CD4-positive, CD25-positive, alpha-beta regulatory T cell (primary cell): Measurements from ENCODE around the gene SIM2. TPM values are rescaled to one million over a fixed set of nuclear protein-coding genes. Genes with fewer than 3 reads are reported as not detected.

ENCODE experiments used
- ATAC-seq, 2 donors: fragments of 150-1000 bp; cut with Tn5 transposase; one replicate each; pipeline ENCODE4 v1.10.0; 2021; ENCODE audit warnings: low read depth in 2 of 2, moderate number of reproducible peaks in 2 of 2, moderate library complexity in 1 of 2
- DNase-seq, 3 donors: peaks; one replicate each; pipeline versions ENCODE4 v3.0.0 to v3.0.0-alpha.2; 2012 to 2022; ENCODE audit warnings: mixed read lengths in 1 of 3
- H3K27ac ChIP-seq: one replicate; pipeline ENCODE4 v1.7.0; 2013; ENCODE audit warnings: mild to moderate bottlenecking, low read length; ENCODE audit not compliant: insufficient read depth, poor library complexity, severe bottlenecking
- H3K27me3 ChIP-seq: one replicate; pipeline ENCODE4 v1.7.0; 2013; ENCODE audit warnings: low read length; ENCODE audit not compliant: control insufficient read depth, insufficient read depth
- H3K36me3 ChIP-seq: one replicate; pipeline ENCODE4 v1.7.0; 2013; ENCODE audit warnings: mild to moderate bottlenecking, low read length, moderate library complexity; ENCODE audit not compliant: control insufficient read depth, insufficient read depth
- H3K4me1 ChIP-seq: 2 replicates; pipeline ENCODE4 v1.7.0; 2013; ENCODE audit warnings: mild to moderate bottlenecking, low read length; ENCODE audit not compliant: insufficient read depth, control insufficient read depth, poor library complexity, severe bottlenecking
- H3K4me3 ChIP-seq: one replicate; pipeline ENCODE4 v1.7.0; 2013; ENCODE audit warnings: low read depth, mild to moderate bottlenecking, low read length, moderate library complexity
- H3K9me3 ChIP-seq, 2 experiments: 1 replicate in 1 of 2; 2 replicates in 1 of 2; pipeline ENCODE4 v1.7.0; 2013; ENCODE audit warnings: low read length in 2 of 2, mild to moderate bottlenecking in 1 of 2, moderate library complexity in 1 of 2; ENCODE audit not compliant: control insufficient read depth in 2 of 2
- H3K27ac Mint-ChIP-seq, 3 donors: one replicate each; pipeline ENCODE4 v1.8.0; 2020 to 2022; ENCODE audit warnings: mild to moderate bottlenecking in 3 of 3, mixed read lengths in 3 of 3, moderate library complexity in 2 of 3
- H3K27me3 Mint-ChIP-seq: one replicate; pipeline ENCODE4 v1.8.0; 2022; ENCODE audit warnings: mild to moderate bottlenecking, mixed read lengths
- H3K36me3 Mint-ChIP-seq: one replicate; pipeline ENCODE4 v1.8.0; 2020; ENCODE audit warnings: mixed read lengths
- H3K4me1 Mint-ChIP-seq, 4 donors: one replicate each; pipeline ENCODE4 v1.8.0; 2020 to 2022; ENCODE audit warnings: mixed read lengths in 4 of 4, mild to moderate bottlenecking in 1 of 4
- H3K4me3 Mint-ChIP-seq, 4 donors: one replicate each; pipeline ENCODE4 v1.8.0; 2020 to 2022; ENCODE audit warnings: mild to moderate bottlenecking in 4 of 4, mixed read lengths in 4 of 4, moderate library complexity in 3 of 4
- H3K9me3 Mint-ChIP-seq, 7 donors: one replicate each; pipeline ENCODE4 v1.8.0; 2020 to 2022; ENCODE audit warnings: mixed read lengths in 7 of 7, mild to moderate bottlenecking in 3 of 7, moderate library complexity in 2 of 7
- polyA plus RNA-seq, 4 donors: library from polyadenylated mRNA; unstranded; fragments of 300-500 nt; fragmentation: Illumina TruSeq; gene quantifications; one replicate each; pipeline ENCODE4 v1.2.3, GENCODE V29; 2021
- total RNA-seq: library from RNA; stranded (reverse); gene quantifications from one replicate; pipeline ENCODE4 v1.2.3, GENCODE V29; 2022

Gene SIM2
- total and polyA plus RNA-seq, 5 donors from 2014 or later: 0.03 to 0.18 TPM; not detected in 3

DNA sequence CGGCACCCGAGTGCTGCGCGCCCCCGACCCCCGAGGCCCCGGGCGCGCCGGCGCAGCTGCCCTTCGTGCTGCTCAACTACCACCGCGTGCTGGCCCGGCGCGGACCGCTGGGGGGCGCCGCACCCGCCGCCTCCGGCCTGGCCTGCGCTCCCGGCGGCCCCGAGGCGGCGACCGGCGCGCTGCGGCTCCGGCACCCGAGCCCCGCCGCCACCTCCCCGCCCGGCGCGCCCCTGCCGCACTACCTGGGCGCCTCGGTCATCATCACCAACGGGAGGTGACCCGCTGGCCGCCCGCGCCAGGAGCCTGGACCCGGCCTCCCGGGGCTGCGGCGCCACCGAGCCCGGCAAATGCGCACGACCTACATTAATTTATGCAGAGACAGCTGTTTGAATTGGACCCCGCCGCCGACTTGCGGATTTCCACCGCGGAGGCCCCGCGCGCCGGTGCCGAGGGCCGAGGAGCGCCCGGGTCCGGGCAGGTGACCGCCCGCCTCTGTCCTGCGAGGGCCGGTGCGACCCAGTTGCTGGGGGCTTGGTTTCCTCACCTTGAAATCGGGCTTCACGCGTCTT is 49.0 kb downstream of the SIM2 start:
- Histone ChIP-seq H3K36me3 (no peaks in the 10 kb centered on the region), H3K27ac (no peak overlapping the region), H3K4me3 (no peak overlapping the region), H3K9me3 (no peaks in the 10 kb centered on the region), H3K27me3 (peaks cover 20% of the 10 kb centered on the region), H3K4me1 (peaks cover 9% of the 10 kb centered on the region)
- H3K4me3 Mint-ChIP-seq: no peak overlapping the region
- DNase-seq: peak in 1 of 3 donors; percentile 23
- H3K36me3 Mint-ChIP-seq: peaks cover 25% of the 10 kb centered on the region
- peaks cover 0 to 2% (median 0%) of the 10 kb centered on the region in 7 donors for H3K9me3 Mint-ChIP-seq
- ATAC-seq: no peak
- peaks cover 0 to 18% (median 5%) of the 10 kb centered on the region in 4 donors for H3K4me1 Mint-ChIP-seq
- no peak overlapping the region for H3K27ac Mint-ChIP-seq
- H3K27me3 Mint-ChIP-seq: peaks cover 46% of the 10 kb centered on the region

GRCh38 chr21:36749935-36750575 is 51.1 kb downstream of the SIM2 start:
- Mint-ChIP-seq H3K27ac (no peak overlapping the region), H3K4me3 (no peak overlapping the region), H3K4me1 (peaks cover 0 to 18% (median 5%) of the 10 kb centered on the region in 4 donors), H3K9me3 (peaks cover 0 to 2% (median 0%) of the 10 kb centered on the region in 7 donors), H3K36me3 (peaks cover 42% of the 10 kb centered on the region), H3K27me3 (peaks cover 30% of the 10 kb centered on the region)
- DNase-seq (no peak), ATAC-seq (no peak)
- Histone ChIP-seq H3K27me3 (peaks cover 20% of the 10 kb centered on the region), H3K36me3 (peaks cover 3% of the 10 kb centered on the region), H3K4me1 (peaks cover 9% of the 10 kb centered on the region), H3K27ac (no peak overlapping the region), H3K4me3 (no peak overlapping the region), H3K9me3 (no peaks in the 10 kb centered on the region)

GRCh38 chr21:36750576-36750959 is 51.7 kb downstream of the SIM2 start:
- peaks cover 9% of the 10 kb centered on the region for H3K4me1 ChIP-seq
- Mint-ChIP-seq H3K36me3 (peaks cover 43% of the 10 kb centered on the region), H3K27ac (no peak overlapping the region), H3K4me1 (peaks cover 0 to 18% (median 5%) of the 10 kb centered on the region in 4 donors), H3K27me3 (peaks cover 25% of the 10 kb centered on the region), H3K4me3 (no peak overlapping the region), H3K9me3 (peaks cover 0 to 2% (median 0%) of the 10 kb centered on the region in 7 donors)
- no peaks in the 10 kb centered on the region for H3K9me3 ChIP-seq
- H3K36me3 ChIP-seq: peaks cover 3% of the 10 kb centered on the region
- DNase-seq (no peak), ATAC-seq (no peak)
- peaks cover 20% of the 10 kb centered on the region for H3K27me3 ChIP-seq
- H3K27ac ChIP-seq: no peak overlapping the region
- no peak overlapping the region for H3K4me3 ChIP-seq

DNA sequence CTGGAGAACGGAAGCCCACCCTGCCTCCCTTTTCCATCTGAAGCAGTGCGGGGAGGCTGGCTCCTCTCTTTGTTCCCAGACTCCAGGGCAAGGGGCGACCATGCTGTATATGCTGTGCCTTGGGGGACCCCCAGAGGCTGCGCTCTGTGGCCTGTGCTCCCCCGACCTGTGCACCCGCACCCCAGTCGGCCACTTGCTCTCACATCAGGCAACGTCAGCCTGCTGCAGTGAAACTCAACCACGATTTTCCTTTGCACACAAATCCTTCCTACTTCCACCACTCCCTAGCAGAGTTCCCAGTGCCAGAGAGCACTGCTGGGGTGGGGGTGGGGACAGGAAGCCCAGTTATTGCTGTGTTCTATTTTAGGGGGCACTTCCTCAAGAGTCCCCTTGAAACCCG is 52.5 kb downstream of the SIM2 start:
- Histone ChIP-seq H3K36me3 (peaks cover 3% of the 10 kb centered on the region), H3K27ac (no peak overlapping the region), H3K27me3 (peaks cover 18% of the 10 kb centered on the region), H3K9me3 (no peaks in the 10 kb centered on the region), H3K4me3 (no peak overlapping the region), H3K4me1 (peaks cover 9% of the 10 kb centered on the region)
- no peak for DNase-seq
- H3K4me1 Mint-ChIP-seq: peaks cover 0 to 18% (median 4%) of the 10 kb centered on the region in 4 donors
- no peak for ATAC-seq
- H3K4me3 Mint-ChIP-seq: no peak overlapping the region
- H3K36me3 Mint-ChIP-seq: peaks cover 48% of the 10 kb centered on the region
- H3K9me3 Mint-ChIP-seq: peaks cover 0 to 2% (median 0%) of the 10 kb centered on the region in 7 donors
- peaks cover 17% of the 10 kb centered on the region for H3K27me3 Mint-ChIP-seq
- no peak overlapping the region for H3K27ac Mint-ChIP-seq

DNA sequence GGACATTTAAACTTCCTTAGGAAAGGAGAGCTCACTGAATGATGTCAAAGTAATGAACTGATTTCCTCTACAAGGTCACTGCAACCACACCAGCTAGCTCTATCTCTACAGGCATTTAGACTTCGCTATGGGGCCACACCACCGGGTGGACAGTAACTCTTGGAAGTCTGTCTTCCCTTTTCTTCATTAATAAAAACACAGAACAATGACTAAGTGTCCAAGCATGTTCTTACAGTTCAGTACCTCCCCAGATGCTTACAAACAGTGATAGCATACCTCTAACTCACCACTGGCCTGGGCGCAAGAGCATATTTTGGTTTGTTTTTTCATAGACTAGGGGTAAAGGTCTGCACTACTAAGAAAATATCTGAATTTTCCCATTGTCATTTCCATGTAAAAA is 54.6 kb downstream of the SIM2 start:
- H3K4me1 Mint-ChIP-seq: peaks cover 0 to 4% (median 0%) of the 10 kb centered on the region in 4 donors
- no peak overlapping the region for H3K27ac Mint-ChIP-seq
- DNase-seq (no peak), ATAC-seq (no peak)
- peaks cover 51% of the 10 kb centered on the region for H3K36me3 Mint-ChIP-seq
- H3K9me3 ChIP-seq: no peaks in the 10 kb centered on the region
- no peak overlapping the region for H3K27ac ChIP-seq
- H3K4me3 ChIP-seq: no peak overlapping the region
- H3K36me3 ChIP-seq: peaks cover 3% of the 10 kb centered on the region
- H3K4me3 Mint-ChIP-seq: no peak overlapping the region
- peaks cover 4% of the 10 kb centered on the region for H3K27me3 Mint-ChIP-seq
- H3K4me1 ChIP-seq: no peaks in the 10 kb centered on the region
- H3K9me3 Mint-ChIP-seq: peaks cover 0 to 2% (median 0%) of the 10 kb centered on the region in 7 donors
- H3K27me3 ChIP-seq: peaks cover 7% of the 10 kb centered on the region

- Mint-ChIP-seq H3K36me3 (peaks cover 54% of the 10 kb centered on the region), H3K4me3 (no peak overlapping the region), H3K9me3 (peaks cover 0 to 2% (median 0%) of the 10 kb centered on the region in 7 donors), H3K27me3 (no peaks in the 10 kb centered on the region), H3K4me1 (peaks cover 0 to under 1% (median 0%) of the 10 kb centered on the region in 4 donors), H3K27ac (no peak overlapping the region)
- H3K9me3 ChIP-seq: no peaks in the 10 kb centered on the region
- no peak overlapping the region for H3K27ac ChIP-seq
- H3K36me3 ChIP-seq: peaks cover 3% of the 10 kb centered on the region
- no peaks in the 10 kb centered on the region for H3K4me1 ChIP-seq
- no peak for DNase-seq
- no peak for ATAC-seq
- no peak overlapping the region for H3K4me3 ChIP-seq
- H3K27me3 ChIP-seq: no peaks in the 10 kb centered on the region
These were observed 55.5 kb downstream of the SIM2 start for GRCh38 chr21:36754241-36754898.

- Histone ChIP-seq H3K27ac (no peak overlapping the region), H3K4me1 (no peaks in the 10 kb centered on the region), H3K27me3 (no peaks in the 10 kb centered on the region), H3K9me3 (no peaks in the 10 kb centered on the region), H3K4me3 (no peak overlapping the region), H3K36me3 (peaks cover 3% of the 10 kb centered on the region)
- H3K27ac Mint-ChIP-seq: no peak overlapping the region
- H3K36me3 Mint-ChIP-seq: peaks cover 47% of the 10 kb centered on the region
- H3K4me3 Mint-ChIP-seq: no peak overlapping the region
- ATAC-seq (no peak), DNase-seq (no peak)
- H3K4me1 Mint-ChIP-seq: no peaks in the 10 kb centered on the region
- peaks cover 0 to 2% (median 0%) of the 10 kb centered on the region in 7 donors for H3K9me3 Mint-ChIP-seq
- no peaks in the 10 kb centered on the region for H3K27me3 Mint-ChIP-seq
These were observed 57.6 kb downstream of the SIM2 start for GRCh38 chr21:36756527-36756926.
